Eye (tissue), 1 donor: ENCODE results near the gene KDM2B.
A peak's percentile ranks its signal among the peaks of the same experiment; 100 is the strongest.

Experiments used
- DNase-seq: peaks from one replicate; pipeline ENCODE4 v3.0.0-alpha.2; 2015

KDM2B gene

GRCh38 chr12:121453629-121454028, 127.2 kb downstream of the KDM2B start:
- DNase-seq = no peak

DNA sequence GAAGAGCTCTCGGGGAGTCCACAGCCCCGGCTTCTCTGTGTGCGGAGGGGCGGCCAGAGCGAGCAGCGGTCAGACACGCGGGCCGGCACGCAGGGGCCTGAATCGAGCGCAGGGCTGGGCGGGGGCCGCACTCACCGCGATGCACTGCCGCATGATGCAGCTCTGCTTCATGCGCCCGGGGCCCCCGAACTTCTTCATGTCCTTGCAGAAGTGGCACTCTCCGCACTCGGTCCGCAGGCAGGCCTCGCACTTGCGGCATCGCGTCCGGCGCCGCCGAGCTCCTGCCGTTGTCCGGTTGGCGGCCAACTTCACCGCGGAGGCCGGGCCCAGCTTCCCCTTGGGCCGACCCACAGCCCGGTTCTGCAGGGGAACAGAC, 127.8 kb downstream of the KDM2B start:
- DNase-seq = no peak

DNA sequence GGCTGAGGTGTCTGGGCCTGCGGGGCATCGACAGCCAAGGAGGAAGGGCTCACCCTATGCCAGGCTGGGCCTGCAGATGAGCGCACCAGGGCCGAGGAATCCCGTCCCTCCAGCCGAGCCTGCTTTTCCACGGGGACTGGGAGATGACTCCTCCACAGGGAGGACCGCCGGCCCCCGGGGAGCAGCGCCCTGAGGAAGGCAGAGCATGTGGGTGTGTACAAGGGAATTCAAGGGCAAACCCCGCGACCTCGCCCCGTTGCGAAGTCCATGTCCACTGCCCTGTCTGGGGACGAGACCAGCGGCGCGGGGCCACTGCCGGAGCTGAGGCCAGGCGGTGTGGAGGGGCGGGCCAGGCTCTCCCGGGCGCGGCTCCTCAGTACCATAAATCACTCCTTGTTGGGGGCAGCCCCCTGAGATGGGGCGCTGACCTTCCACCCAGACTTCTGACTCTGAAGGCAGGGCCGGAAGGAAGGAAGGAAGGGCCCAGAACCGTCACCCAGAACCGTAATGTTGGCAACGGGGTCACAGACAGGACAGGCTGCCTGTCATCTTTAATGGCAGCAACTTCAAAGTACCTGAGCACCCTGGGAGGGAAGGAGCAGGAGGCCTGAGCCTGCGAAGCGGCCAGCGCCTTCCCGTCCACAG, 128.4 kb downstream of the KDM2B start:
- DNase-seq = peak; percentile 7

- DNase-seq = no peak
Observed at GRCh38 chr12:121451961-121452339, 128.9 kb downstream of the KDM2B start.

GRCh38 chr12:121448771-121449315, 132.0 kb downstream of the KDM2B start:
- no peak for DNase-seq

DNA sequence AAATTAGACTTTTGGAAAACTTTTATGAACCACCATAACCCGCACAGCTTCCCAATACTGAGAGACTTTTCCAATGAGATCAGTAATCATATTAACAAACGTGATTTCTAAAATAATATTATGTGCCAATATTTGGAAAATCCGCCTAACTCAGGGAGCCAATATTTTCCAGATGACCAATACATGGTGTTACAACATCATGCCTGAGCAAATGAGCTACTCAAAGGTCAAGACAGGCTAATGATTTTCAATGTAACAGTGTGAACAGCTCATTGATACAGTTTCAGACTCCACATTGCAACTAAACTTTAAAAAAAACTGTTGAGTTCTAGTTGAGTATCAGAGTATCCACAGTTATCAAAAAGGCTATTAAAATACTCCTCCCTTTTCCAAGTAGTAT, 134.1 kb downstream of the KDM2B start:
- DNase-seq = no peak

GRCh38 chr12:121444842-121445202, 136.0 kb downstream of the KDM2B start:
- DNase-seq = no peak

GRCh38 chr12:121443911-121444841, 136.6 kb downstream of the KDM2B start:
- no peak for DNase-seq

DNA sequence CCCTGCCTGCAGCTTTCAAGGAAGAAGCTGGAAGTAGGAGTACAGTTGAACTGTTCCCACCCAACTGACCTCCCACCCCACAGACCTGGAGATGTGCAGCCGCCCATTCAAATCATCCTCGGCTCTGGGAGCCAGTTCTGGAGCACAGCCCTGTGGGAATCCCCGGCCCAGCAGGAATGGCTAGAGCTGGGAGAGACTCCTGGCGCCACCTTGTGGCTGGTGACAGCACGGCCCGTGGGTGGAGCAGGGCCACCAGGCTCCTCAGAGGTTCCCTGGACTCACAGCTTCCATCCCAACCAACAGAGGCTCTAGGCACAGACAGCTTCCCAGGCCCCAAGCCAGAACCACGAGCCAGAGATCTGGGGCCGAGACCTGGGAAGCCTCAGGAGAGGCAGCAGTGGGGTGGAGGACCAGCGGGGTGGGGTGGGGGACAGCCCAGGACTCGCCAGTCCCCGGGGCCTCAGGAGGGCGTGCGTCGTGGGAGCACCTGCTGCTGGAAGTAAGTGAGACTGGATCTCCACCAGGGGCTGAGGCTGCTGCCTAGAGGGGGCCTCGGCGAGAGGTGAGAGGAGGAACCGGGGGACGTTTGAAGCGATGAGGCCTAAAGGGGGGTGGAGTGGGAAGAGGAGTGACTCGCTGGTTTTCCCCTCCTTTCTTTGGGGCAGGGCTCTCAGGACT, 137.5 kb downstream of the KDM2B start:
- DNase-seq = peak; percentile 87

DNA sequence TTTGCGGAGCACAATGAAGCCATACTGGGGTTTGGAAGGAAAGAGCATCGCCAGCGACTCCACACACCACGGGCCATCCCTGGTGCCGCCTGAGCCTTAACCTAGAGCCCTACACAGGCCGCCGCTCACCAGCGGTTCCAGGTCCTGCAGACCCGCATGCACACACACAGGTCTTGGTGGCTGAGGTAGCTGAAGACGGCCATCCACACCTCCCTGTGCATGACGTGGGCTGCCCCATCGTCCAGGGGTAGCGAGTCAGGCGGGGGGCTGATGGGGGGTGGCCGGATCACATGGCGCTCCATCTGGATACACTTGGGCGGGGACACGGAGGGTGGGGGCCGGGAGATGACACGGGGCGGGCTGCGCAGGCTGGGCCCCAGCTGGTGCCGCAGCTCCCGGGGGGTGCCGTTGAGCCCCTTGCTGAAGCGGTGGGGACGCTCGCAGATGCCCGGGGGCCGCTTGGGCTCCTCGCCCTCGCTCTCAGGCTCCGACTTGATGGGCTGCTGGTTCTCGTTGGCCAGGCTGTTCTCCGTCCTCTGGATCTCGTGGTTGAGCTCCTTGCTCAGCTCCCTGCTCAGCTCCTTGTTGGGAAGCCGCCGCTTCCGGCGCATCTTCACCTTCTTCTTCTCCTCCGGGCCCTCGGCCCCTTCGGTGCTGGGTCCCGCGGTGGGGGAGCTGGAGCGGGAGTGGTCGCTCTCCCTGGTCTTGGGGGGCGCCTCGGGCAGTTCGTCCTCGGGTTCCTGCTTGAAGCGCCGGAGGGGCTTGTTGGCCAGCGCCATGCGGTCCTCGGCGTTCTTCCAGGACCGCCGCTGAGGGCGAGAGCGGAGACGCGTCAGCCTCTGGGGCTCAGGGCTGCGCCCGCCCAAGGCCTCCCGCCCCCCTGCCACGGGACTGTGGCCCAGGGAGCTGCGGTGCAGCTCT, 138.5 kb downstream of the KDM2B start:
- DNase-seq = no peak

GRCh38 chr12:121441555-121441954, 139.3 kb downstream of the KDM2B start:
- no peak for DNase-seq

DNA sequence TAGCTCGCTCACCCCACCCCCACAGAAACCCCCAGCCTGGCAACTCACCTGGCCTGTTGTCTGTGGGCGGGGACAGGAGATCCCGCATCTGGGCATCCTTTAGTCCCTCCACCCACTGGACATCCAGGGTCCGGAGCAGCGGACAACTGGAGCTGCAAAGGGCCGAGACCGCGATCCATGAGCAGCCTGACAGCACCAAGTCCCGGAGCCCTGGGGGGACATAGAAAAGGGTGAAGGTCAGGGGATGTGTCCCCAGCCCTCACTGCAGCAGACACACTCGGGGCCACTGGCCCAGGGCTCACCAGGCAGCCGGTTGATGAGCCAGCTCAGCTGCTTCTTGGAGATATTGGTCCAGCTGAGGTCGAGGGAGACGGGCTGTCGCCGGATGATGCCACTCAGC, 140.1 kb downstream of the KDM2B start:
- DNase-seq = no peak

DNA sequence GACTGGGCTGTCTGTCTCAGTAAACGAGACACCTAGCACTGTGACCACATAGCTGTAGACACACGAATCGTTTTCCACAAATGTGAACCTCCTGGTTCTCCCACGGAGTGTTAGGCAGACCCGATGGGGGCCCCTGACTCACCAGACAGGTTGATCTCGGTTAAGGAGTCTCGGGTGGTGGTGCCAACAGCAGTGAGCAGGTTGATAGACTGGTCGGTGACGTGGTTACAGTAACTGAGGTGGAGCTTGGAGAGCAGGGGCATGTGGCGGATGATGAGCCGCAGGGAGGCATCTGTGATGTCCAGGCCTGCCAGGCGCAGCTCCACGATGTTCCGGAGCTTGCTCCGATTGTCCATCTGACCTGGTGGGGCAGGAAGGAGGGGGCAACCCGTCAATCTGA, 141.1 kb downstream of the KDM2B start:
- DNase-seq = no peak

DNA sequence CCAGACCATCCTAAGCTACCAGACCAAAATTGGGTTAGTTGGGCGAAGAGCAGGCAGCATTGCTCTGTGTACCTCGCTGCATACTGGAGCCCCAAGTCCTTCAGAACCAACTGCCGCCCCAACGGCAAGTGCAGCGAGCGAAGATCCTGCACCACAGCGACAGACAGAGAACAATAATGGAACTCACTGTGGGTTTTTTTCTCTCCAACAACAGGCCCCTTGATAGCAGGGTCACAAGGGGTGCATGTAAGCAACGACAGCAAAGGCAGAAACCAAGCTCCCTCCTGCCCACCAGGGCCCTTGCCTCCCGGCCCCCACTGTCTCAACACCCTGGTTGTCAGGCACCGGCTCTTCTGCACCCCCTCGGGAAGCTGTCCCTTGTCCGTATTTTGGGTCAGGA, 141.9 kb downstream of the KDM2B start:
- no peak for DNase-seq

DNA sequence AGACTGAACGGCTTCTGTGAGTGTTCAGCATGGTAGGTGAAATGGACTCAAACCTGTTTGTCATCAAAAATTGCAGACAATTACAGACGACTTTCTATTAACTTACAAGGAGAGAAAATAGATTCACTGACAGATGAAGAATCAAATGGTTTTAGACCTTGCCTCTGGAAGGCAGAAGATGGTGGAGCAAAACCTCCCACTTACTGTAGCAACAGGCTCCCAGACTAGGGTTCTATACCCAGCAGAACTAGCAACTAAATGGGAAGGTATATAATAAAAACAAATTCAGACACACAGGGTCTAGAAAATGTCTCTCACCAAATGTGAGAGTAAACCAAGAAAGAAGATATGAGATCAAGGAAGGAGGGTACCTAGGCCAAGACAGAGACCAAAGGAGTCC, 144.1 kb downstream of the KDM2B start:
- DNase-seq = no peak

- no peak for DNase-seq
Observed at GRCh38 chr12:121432740-121433480, 147.9 kb downstream of the KDM2B start.

GRCh38 chr12:121430833-121431415, 149.9 kb downstream of the KDM2B start:
- no peak for DNase-seq

GRCh38 chr12:121428883-121429282, 151.9 kb downstream of the KDM2B start:
- DNase-seq = no peak

- DNase-seq = no peak
Observed at GRCh38 chr12:121427556-121428050, 153.2 kb downstream of the KDM2B start.

DNA sequence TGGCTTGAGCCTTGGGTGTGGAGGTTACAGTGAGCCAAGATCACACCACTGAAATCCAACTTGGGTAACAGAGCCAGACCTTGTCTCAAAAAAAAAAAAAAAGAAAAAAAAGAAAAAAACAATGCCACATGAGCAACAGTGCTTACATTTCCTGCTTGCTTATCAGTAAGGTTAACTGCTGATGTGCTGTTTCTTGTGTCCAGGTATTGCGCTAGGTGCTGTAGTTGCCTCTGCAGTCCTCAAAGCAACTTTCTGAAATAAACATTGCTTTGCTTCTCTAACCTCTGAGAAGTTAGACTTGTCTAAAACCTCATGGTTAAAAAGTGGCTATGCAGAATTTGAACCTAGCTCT, 156.2 kb downstream of the KDM2B start:
- no peak for DNase-seq
